ENCODE measurements around the gene GPANK1. TPM values are rescaled to one million over a fixed set of nuclear protein-coding genes. Genes with fewer than 3 reads are reported as not detected.

Gene GPANK1
- total RNA-seq, 2 experiments from 2014 or later: 9.8 to 11.0 TPM

- Mint-ChIP-seq H3K36me3 (ENCODE audit: low read depth) (peaks cover 99% of the 10 kb centered on the region), H3K27ac (no peak overlapping the region), H3K9me3 (no peaks in the 10 kb centered on the region), H3K27me3 (no peaks in the 10 kb centered on the region), H3K4me1 (ENCODE audit: low read depth) (no peaks in the 10 kb centered on the region), H3K4me3 (no peak overlapping the region)
- ATAC-seq (ENCODE audit: poor library complexity): no peak
- ChIA-PET POLR2A (no interaction called here), CTCF (no interaction called here)
- TF ChIP-seq CTCF (IDR thresholded peaks at IDR 0.05): no peak
- Histone ChIP-seq H3K27ac (ENCODE audit: low read depth in 1 of 2, low read length in 2 of 2) (no peak overlapping the region), H3K4me1 (ENCODE audit: insufficient read depth, low read length) (peaks cover 2% of the 10 kb centered on the region), H3K27me3 (ENCODE audit: control insufficient read depth in 1 of 2, insufficient read depth in 2 of 2, low read length in 2 of 2) (no peaks in the 10 kb centered on the region), H3K36me3 (ENCODE audit: insufficient read depth, low read length) (peaks cover 100% of the 10 kb centered on the region), H3K4me3 (ENCODE audit: low read length) (no peak overlapping the region), H3K9me3 (ENCODE audit: control insufficient read depth in 1 of 2, insufficient read depth in 1 of 2, low read length in 2 of 2) (no peaks in the 10 kb centered on the region)
- intact Hi-C loops (cut with DNase I, micrococcal nuclease): no loop called here
- no peak for DNase-seq
Measured at GRCh38 chr6:31631209-31631608, 33.6 kb downstream of the GPANK1 start.

- CTCF ChIA-PET: no interaction called here
- Mint-ChIP-seq H3K4me3 (no peak overlapping the region), H3K27me3 (no peaks in the 10 kb centered on the region), H3K36me3 (ENCODE audit: low read depth) (peaks cover 99% of the 10 kb centered on the region), H3K27ac (no peak overlapping the region), H3K4me1 (ENCODE audit: low read depth) (no peaks in the 10 kb centered on the region), H3K9me3 (no peaks in the 10 kb centered on the region)
- Histone ChIP-seq H3K36me3 (ENCODE audit: insufficient read depth, low read length) (peaks cover 100% of the 10 kb centered on the region), H3K4me1 (ENCODE audit: insufficient read depth, low read length) (peaks cover 2% of the 10 kb centered on the region), H3K9me3 (ENCODE audit: control insufficient read depth in 1 of 2, insufficient read depth in 1 of 2, low read length in 2 of 2) (no peaks in the 10 kb centered on the region), H3K27ac (ENCODE audit: low read depth in 1 of 2, low read length in 2 of 2) (no peak overlapping the region), H3K27me3 (ENCODE audit: control insufficient read depth in 1 of 2, insufficient read depth in 2 of 2, low read length in 2 of 2) (no peaks in the 10 kb centered on the region), H3K4me3 (ENCODE audit: low read length) (no peak overlapping the region)
- TF ChIP-seq CTCF (IDR thresholded peaks at IDR 0.05): no peak
- intact Hi-C loops (cut with DNase I, micrococcal nuclease): no loop called here
- DNase-seq (no peak), ATAC-seq (ENCODE audit: poor library complexity) (no peak)
- POLR2A ChIA-PET: interaction anchor here (2.1 kb wide), 1 partner anchor 22 kb away, joined by 6 read pairs; the partner anchor contains the start of gene BAG6
Measured at GRCh38 chr6:31630177-31630934, 34.4 kb downstream of the GPANK1 start.

GRCh38 chr6:31629014-31629413, 35.8 kb downstream of the GPANK1 start:
- Mint-ChIP-seq H3K4me3 (no peak overlapping the region), H3K36me3 (ENCODE audit: low read depth) (peaks cover 97% of the 10 kb centered on the region), H3K27ac (no peak overlapping the region), H3K4me1 (ENCODE audit: low read depth) (no peaks in the 10 kb centered on the region), H3K27me3 (no peaks in the 10 kb centered on the region), H3K9me3 (no peaks in the 10 kb centered on the region)
- ChIA-PET POLR2A (interaction anchor here (2.1 kb wide), 1 partner anchor 23 kb away, joined by 6 read pairs; the partner anchor contains the start of gene BAG6), CTCF (interaction anchor here (0.6 kb wide), 1 partner anchor 77 kb away, joined by 4 read pairs; no protein-coding TSS in a partner anchor)
- intact Hi-C loops (cut with DNase I, micrococcal nuclease): no loop called here
- no peak for TF ChIP-seq CTCF (IDR thresholded peaks at IDR 0.05)
- Histone ChIP-seq H3K4me3 (ENCODE audit: low read length) (no peak overlapping the region), H3K36me3 (ENCODE audit: insufficient read depth, low read length) (peaks cover 100% of the 10 kb centered on the region), H3K9me3 (ENCODE audit: control insufficient read depth in 1 of 2, insufficient read depth in 1 of 2, low read length in 2 of 2) (no peaks in the 10 kb centered on the region), H3K4me1 (ENCODE audit: insufficient read depth, low read length) (peaks cover 2% of the 10 kb centered on the region), H3K27ac (ENCODE audit: low read depth in 1 of 2, low read length in 2 of 2) (no peak overlapping the region), H3K27me3 (ENCODE audit: control insufficient read depth in 1 of 2, insufficient read depth in 2 of 2, low read length in 2 of 2) (no peaks in the 10 kb centered on the region)
- DNase-seq: no peak
- no peak for ATAC-seq (ENCODE audit: poor library complexity)

Data from CD4-positive, alpha-beta T cell (primary cell).